ENCODE data around the gene IGF2BP2. TPM values are rescaled to one million over a fixed set of nuclear protein-coding genes. Genes with fewer than 3 reads are reported as not detected.
"Not testable (repeated sequence)": the region's sequence is repeated elsewhere in the genome, so short reads cannot be mapped to it uniquely, and the experiment has no call there.

The IGF2BP2 gene
- total RNA-seq, 4 donors from 2014 or later: 3.9 to 13.5 (median 8.1) TPM

GRCh38 chr3:185786956-185787877 lies 37.6 kb downstream of the IGF2BP2 start:
- WGBS, 2 donors (ENCODE audit: low coverage in 1 of 2): 83 to 87% methylated on average over 15 to 18 of the region's 20 CpGs
- Histone ChIP-seq H3K4me1 (no peaks in the 10 kb centered on the region), H3K27ac (no peak overlapping the region), H3K4me3 (no peak overlapping the region), H3K36me3 (no peaks in the 10 kb centered on the region), H3K27me3 (no peaks in the 10 kb centered on the region), H3K9me3 (no peaks in the 10 kb centered on the region)
- ATAC-seq: no peak
- TF ChIP-seq POLR2A (IDR thresholded peaks at IDR 0.05): no peak
- no peak for TF ChIP-seq POLR2AphosphoS5 (IDR thresholded peaks at IDR 0.05)
- TF ChIP-seq CTCF (IDR thresholded peaks at IDR 0.05): no peak
- TF ChIP-seq EP300 (IDR thresholded peaks at IDR 0.05): no peak

GRCh38 chr3:185786258-185786657 lies 38.6 kb downstream of the IGF2BP2 start:
- ATAC-seq, H3K27ac ChIP-seq, H3K36me3 ChIP-seq, H3K4me1 ChIP-seq, H3K27me3 ChIP-seq, H3K9me3 ChIP-seq, H3K4me3 ChIP-seq: not testable (repeated sequence)
- WGBS, 2 donors (ENCODE audit: low coverage in 1 of 2): 80 to 87% methylated on average over 6 to 7 of the region's 8 CpGs

GRCh38 chr3:185784317-185784716 lies 40.5 kb downstream of the IGF2BP2 start:
- no peak for TF ChIP-seq CTCF (IDR thresholded peaks at IDR 0.05)
- TF ChIP-seq POLR2AphosphoS5 (IDR thresholded peaks at IDR 0.05): no peak
- no peak for TF ChIP-seq EP300 (IDR thresholded peaks at IDR 0.05)
- TF ChIP-seq POLR2A (IDR thresholded peaks at IDR 0.05): no peak
- Histone ChIP-seq H3K36me3 (no peaks in the 10 kb centered on the region), H3K27ac (no peak overlapping the region), H3K4me1 (no peaks in the 10 kb centered on the region), H3K27me3 (no peaks in the 10 kb centered on the region), H3K4me3 (no peak overlapping the region), H3K9me3 (no peaks in the 10 kb centered on the region)
- 70 to 80% methylated on average over 1 to 2 of the region's 5 CpGs for WGBS, 2 donors (ENCODE audit: low coverage in 1 of 2)
- ATAC-seq: no peak

GRCh38 chr3:185781759-185782158 lies 43.1 kb downstream of the IGF2BP2 start:
- TF ChIP-seq POLR2AphosphoS5 (IDR thresholded peaks at IDR 0.05) (no peak), CTCF (IDR thresholded peaks at IDR 0.05) (no peak), EP300 (IDR thresholded peaks at IDR 0.05) (no peak), POLR2A (IDR thresholded peaks at IDR 0.05) (no peak)
- ATAC-seq: no peak
- no peak overlapping the region for H3K27ac ChIP-seq
- no peak overlapping the region for H3K4me3 ChIP-seq
- no peaks in the 10 kb centered on the region for H3K27me3 ChIP-seq
- no peaks in the 10 kb centered on the region for H3K36me3 ChIP-seq
- WGBS, 2 donors (ENCODE audit: low coverage in 1 of 2): 54 to 63% methylated on average over 3 of the region's 3 CpGs
- no peaks in the 10 kb centered on the region for H3K4me1 ChIP-seq
- no peaks in the 10 kb centered on the region for H3K9me3 ChIP-seq

- no peak for TF ChIP-seq POLR2AphosphoS5 (IDR thresholded peaks at IDR 0.05)
- no peak for TF ChIP-seq EP300 (IDR thresholded peaks at IDR 0.05)
- WGBS, 2 donors (ENCODE audit: low coverage in 1 of 2): 96 to 100% methylated on average over 1 to 2 of the region's 2 CpGs
These were observed 45.4 kb downstream of the IGF2BP2 start for GRCh38 chr3:185779461-185779860.

GRCh38 chr3:185778821-185779220 lies 46.0 kb downstream of the IGF2BP2 start:
- Histone ChIP-seq H3K4me3 (no peak overlapping the region), H3K9me3 (no peaks in the 10 kb centered on the region), H3K27me3 (no peaks in the 10 kb centered on the region), H3K36me3 (no peaks in the 10 kb centered on the region), H3K27ac (no peak overlapping the region), H3K4me1 (no peaks in the 10 kb centered on the region)
- WGBS, 2 donors (ENCODE audit: low coverage in 1 of 2): 100% methylated on average over 1 of the region's 1 CpG
- TF ChIP-seq POLR2A (IDR thresholded peaks at IDR 0.05): no peak
- TF ChIP-seq EP300 (IDR thresholded peaks at IDR 0.05): no peak
- TF ChIP-seq POLR2AphosphoS5 (IDR thresholded peaks at IDR 0.05): no peak
- no peak for ATAC-seq

More at GRCh38 chr3:185779461-185779860, 45.4 kb downstream of the IGF2BP2 start:
- no peak overlapping the region for H3K27ac ChIP-seq
- H3K27me3 ChIP-seq: no peaks in the 10 kb centered on the region
- H3K4me1 ChIP-seq: no peaks in the 10 kb centered on the region
- no peak overlapping the region for H3K4me3 ChIP-seq
- H3K9me3 ChIP-seq: no peaks in the 10 kb centered on the region
- ATAC-seq: no peak
- H3K36me3 ChIP-seq: no peaks in the 10 kb centered on the region
